ENCODE data around the gene EIF1B.

The EIF1B gene

GRCh38 chr3:40321818-40322217 lies 12.3 kb downstream of the EIF1B start:
- Mint-ChIP-seq H3K4me3 (no peak overlapping the region), H3K27ac (no peak overlapping the region), H3K27me3 (no peaks in the 10 kb centered on the region), H3K36me3 (ENCODE audit: low read depth) (no peaks in the 10 kb centered on the region), H3K4me1 (no peaks in the 10 kb centered on the region), H3K9me3 (no peaks in the 10 kb centered on the region)
- DNase-seq (no peak), ATAC-seq (peak; percentile 65)

GRCh38 chr3:40323946-40324345 lies 14.4 kb downstream of the EIF1B start:
- DNase-seq (no peak), ATAC-seq (no peak)
- no peak overlapping the region for H3K27ac Mint-ChIP-seq
- H3K27me3 Mint-ChIP-seq, result no peaks in the 10 kb centered on the region
- no peaks in the 10 kb centered on the region for H3K9me3 Mint-ChIP-seq
- H3K36me3 Mint-ChIP-seq (ENCODE audit: low read depth), result no peaks in the 10 kb centered on the region
- peaks cover 3% of the 10 kb centered on the region for H3K4me1 Mint-ChIP-seq
- no peak overlapping the region for H3K4me3 Mint-ChIP-seq

DNA sequence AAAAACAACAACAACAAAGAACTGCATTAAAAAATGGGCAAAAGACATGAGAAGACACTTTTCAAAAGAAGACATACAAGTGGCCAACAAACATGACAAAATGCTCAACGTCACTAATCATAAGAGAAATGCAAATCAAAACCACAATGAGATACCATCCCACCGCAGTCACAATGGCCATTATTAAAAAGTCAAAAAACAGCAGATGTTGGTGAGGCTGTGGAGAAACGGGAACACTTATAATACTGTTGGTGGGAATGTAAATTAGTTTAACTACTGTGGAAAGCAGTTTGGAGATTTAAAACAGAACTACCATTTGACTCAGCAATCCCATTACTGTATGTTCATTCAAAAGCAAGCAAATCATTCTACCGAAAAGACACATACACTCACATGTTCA lies 15.1 kb downstream of the EIF1B start:
- ATAC-seq, result no peak
- Mint-ChIP-seq H3K27ac (no peak overlapping the region), H3K36me3 (ENCODE audit: low read depth) (no peaks in the 10 kb centered on the region), H3K9me3 (no peaks in the 10 kb centered on the region), H3K4me1 (peaks cover 3% of the 10 kb centered on the region), H3K4me3 (no peak overlapping the region), H3K27me3 (no peaks in the 10 kb centered on the region)
- DNase-seq, result no peak

- no peaks in the 10 kb centered on the region for H3K36me3 Mint-ChIP-seq (ENCODE audit: low read depth)
- no peak overlapping the region for H3K4me3 Mint-ChIP-seq
- ATAC-seq, result no peak
- H3K4me1 Mint-ChIP-seq, result peaks cover 3% of the 10 kb centered on the region
- no peaks in the 10 kb centered on the region for H3K9me3 Mint-ChIP-seq
- H3K27ac Mint-ChIP-seq, result no peak overlapping the region
- no peak for DNase-seq
- H3K27me3 Mint-ChIP-seq, result no peaks in the 10 kb centered on the region
Observed at GRCh38 chr3:40325465-40325864, 16.0 kb downstream of the EIF1B start.

DNA sequence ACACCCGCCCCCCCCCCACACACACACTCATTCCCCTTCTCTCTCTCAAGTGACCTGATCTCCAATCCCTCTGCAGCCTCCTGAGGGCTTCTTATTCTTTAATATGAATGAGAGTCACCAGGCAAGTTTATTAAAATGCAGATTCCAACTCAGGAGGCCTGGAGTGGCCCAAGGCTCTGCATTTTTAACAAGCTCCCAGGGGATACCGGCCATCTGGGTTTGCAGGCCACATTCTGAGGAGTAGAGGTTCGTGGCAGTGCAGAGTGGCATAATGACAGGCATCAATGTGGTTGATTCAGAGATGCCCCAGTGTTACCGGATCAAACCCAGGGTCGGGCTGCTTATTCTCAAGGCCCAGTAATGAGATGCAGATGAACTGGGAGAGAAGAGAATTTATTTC lies 18.9 kb downstream of the EIF1B start:
- Mint-ChIP-seq H3K27ac (no peak overlapping the region), H3K36me3 (ENCODE audit: low read depth) (no peaks in the 10 kb centered on the region), H3K4me3 (no peak overlapping the region), H3K4me1 (peaks cover 3% of the 10 kb centered on the region), H3K9me3 (no peaks in the 10 kb centered on the region), H3K27me3 (no peaks in the 10 kb centered on the region)
- ATAC-seq (no peak), DNase-seq (no peak)

GRCh38 chr3:40329071-40329470 lies 19.6 kb downstream of the EIF1B start:
- Mint-ChIP-seq H3K27me3 (no peaks in the 10 kb centered on the region), H3K4me1 (peaks cover 3% of the 10 kb centered on the region), H3K4me3 (no peak overlapping the region), H3K9me3 (no peaks in the 10 kb centered on the region), H3K36me3 (ENCODE audit: low read depth) (no peaks in the 10 kb centered on the region), H3K27ac (no peak overlapping the region)
- ATAC-seq (no peak), DNase-seq (no peak)

- DNase-seq (no peak), ATAC-seq (no peak)
- Mint-ChIP-seq H3K27ac (no peak overlapping the region), H3K4me1 (peaks cover 18% of the 10 kb centered on the region), H3K27me3 (no peaks in the 10 kb centered on the region), H3K36me3 (ENCODE audit: low read depth) (no peaks in the 10 kb centered on the region), H3K9me3 (no peaks in the 10 kb centered on the region), H3K4me3 (no peak overlapping the region)
Observed at GRCh38 chr3:40332684-40333083, 23.2 kb downstream of the EIF1B start.

DNA sequence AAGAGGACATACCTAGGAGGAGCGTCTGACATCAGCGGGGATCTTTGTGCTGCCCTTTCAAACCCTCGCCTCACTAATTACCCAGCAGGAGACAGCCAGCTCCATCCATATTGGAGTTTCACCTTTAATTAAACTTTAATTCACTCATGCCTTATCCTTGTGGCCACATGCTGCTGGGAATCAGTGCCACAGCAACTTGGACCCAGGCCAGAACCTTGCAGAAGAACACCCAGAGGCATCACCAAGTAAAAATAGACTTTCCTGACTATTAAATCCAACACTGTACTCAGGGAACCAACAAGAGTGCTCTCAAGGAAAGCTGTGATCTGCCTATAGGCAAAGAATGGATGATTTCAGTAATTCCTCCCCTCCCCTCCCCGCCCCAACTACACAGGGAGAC lies 23.9 kb downstream of the EIF1B start:
- no peak overlapping the region for H3K4me3 Mint-ChIP-seq
- no peaks in the 10 kb centered on the region for H3K27me3 Mint-ChIP-seq
- H3K9me3 Mint-ChIP-seq, result no peaks in the 10 kb centered on the region
- ATAC-seq (no peak), DNase-seq (no peak)
- H3K27ac Mint-ChIP-seq, result no peak overlapping the region
- no peaks in the 10 kb centered on the region for H3K36me3 Mint-ChIP-seq (ENCODE audit: low read depth)
- H3K4me1 Mint-ChIP-seq, result peaks cover 21% of the 10 kb centered on the region

GRCh38 chr3:40333852-40334251 lies 24.3 kb downstream of the EIF1B start:
- H3K9me3 Mint-ChIP-seq, result no peaks in the 10 kb centered on the region
- H3K27ac Mint-ChIP-seq, result no peak overlapping the region
- ATAC-seq (no peak), DNase-seq (no peak)
- peaks cover 23% of the 10 kb centered on the region for H3K4me1 Mint-ChIP-seq
- no peaks in the 10 kb centered on the region for H3K27me3 Mint-ChIP-seq
- no peak overlapping the region for H3K4me3 Mint-ChIP-seq
- H3K36me3 Mint-ChIP-seq (ENCODE audit: low read depth), result no peaks in the 10 kb centered on the region

DNA sequence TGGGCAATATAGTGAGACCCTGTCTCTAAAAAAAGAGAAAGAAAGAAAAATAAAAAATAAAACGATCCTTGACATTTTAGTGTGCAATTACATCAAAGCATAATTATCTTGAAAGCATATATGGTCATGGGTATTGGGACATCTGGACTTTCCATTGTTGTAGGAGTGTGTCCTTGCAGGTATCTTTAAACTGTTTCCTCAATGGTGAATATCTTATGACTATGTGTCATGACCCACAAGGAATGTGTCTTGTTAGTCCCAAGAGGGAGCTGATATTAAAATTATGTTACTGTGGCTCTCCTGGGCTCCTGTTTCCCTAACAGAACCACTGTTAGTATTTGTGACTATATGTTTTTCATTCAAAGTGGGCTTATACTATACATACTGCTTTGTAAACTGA lies 26.6 kb downstream of the EIF1B start:
- Mint-ChIP-seq H3K4me1 (peaks cover 23% of the 10 kb centered on the region), H3K4me3 (no peak overlapping the region), H3K27ac (no peak overlapping the region), H3K36me3 (ENCODE audit: low read depth) (no peaks in the 10 kb centered on the region), H3K9me3 (no peaks in the 10 kb centered on the region), H3K27me3 (peaks cover 3% of the 10 kb centered on the region)
- no peak for ATAC-seq
- no peak for DNase-seq

DNA sequence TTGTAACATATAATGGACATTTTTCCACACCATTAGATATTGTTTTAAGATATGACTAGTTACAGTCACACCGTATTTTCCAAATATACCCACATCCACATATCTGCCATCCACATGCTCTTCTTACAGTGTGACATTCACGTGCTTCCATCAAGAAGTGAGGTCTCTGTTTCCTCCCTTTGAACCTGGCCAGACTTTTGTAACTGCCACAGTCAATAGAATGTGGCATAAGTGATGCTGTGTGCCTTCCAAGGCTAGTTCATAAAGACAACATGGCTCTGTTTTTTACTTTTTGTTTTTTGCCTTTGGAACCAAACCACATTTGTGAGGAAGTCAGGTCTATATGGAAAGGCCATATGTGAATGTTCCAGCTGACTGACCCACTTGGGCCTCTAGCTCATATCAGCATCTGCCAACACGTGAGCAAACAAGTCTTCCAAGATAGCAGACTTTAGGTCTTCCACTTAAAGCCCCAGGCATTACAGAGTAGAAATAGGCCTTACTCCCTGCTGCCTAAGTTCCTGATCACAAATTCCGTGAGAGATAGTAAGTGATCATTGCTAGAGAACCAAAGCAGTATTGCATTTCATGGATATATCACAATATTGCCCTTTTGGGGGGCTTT lies 27.1 kb downstream of the EIF1B start:
- H3K9me3 Mint-ChIP-seq, result no peaks in the 10 kb centered on the region
- no peak overlapping the region for H3K4me3 Mint-ChIP-seq
- peaks cover 23% of the 10 kb centered on the region for H3K4me1 Mint-ChIP-seq
- DNase-seq (no peak), ATAC-seq (no peak)
- H3K27ac Mint-ChIP-seq, result peak overlapping the region; percentile 23
- H3K36me3 Mint-ChIP-seq (ENCODE audit: low read depth), result no peaks in the 10 kb centered on the region
- peaks cover 3% of the 10 kb centered on the region for H3K27me3 Mint-ChIP-seq

DNA sequence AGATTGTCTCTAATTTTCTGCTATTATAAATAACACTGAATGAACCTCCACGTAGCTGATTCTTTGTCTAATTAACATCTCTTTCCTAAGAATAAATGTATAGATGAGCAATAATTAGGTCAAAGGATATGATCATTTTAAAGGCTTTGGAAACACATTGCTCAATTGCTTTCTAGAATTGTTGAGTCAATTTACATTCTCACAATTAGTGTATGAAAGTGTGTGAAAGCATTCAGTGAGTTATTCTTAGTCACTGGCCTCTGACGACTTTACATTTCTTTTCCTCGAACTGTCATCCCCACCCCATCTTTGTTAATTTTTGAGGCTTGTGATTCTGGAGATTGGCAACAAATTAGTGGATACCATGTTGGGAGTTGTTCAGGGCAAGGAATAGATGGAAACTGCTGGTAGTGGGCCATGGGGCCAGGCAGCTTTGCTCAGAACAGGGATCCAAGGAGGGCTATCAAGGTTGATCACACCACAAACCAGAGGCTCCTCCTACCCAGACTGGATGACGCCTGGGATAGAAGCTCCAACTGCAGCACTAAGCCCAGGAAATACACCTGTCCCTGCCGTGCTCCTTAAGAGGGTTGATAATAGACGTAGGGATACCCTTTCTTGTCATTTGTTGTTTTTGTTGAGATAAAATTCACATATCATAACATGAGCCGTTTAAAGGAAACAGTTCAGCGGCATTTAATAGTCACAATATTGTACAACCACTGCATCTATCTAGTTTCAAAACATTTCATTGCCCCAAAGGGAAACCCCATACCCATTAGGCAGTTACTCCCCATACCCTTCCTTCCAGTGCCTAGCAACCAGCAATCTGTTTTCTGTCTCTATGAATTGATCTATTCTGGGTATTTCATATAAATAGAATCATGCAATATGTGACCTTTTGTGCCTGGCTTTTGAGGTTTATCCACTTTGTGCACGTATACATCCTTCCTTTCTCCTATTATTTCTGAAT lies 27.9 kb downstream of the EIF1B start:
- no peaks in the 10 kb centered on the region for H3K9me3 Mint-ChIP-seq
- DNase-seq (no peak), ATAC-seq (peak; percentile 72)
- peaks cover 23% of the 10 kb centered on the region for H3K4me1 Mint-ChIP-seq
- peak overlapping the region; percentile 15 for H3K4me3 Mint-ChIP-seq
- H3K27ac Mint-ChIP-seq, result peak overlapping the region; percentile 82
- peaks cover 3% of the 10 kb centered on the region for H3K27me3 Mint-ChIP-seq
- H3K36me3 Mint-ChIP-seq (ENCODE audit: low read depth), result no peaks in the 10 kb centered on the region

DNA sequence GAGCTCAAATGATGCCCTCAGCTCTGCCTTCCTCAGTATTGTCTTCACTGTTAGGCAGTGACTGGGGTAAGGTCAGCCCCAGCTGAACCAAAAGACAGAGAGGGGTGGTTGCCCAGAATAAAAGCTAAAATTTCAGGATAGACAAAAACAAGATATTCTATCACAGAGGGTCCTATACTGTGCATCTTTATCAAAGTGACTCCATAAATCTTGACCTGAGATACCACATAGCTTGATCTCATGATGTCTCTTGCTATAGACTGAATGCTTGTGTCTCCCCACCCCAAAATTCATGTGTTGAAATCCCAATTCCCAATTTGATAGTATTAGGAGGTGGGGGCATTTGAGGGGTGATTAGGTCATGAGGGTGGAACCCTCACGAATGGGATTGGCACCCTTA lies 30.4 kb downstream of the EIF1B start:
- H3K4me3 Mint-ChIP-seq, result no peak overlapping the region
- no peaks in the 10 kb centered on the region for H3K36me3 Mint-ChIP-seq (ENCODE audit: low read depth)
- no peak overlapping the region for H3K27ac Mint-ChIP-seq
- no peak for ATAC-seq
- H3K4me1 Mint-ChIP-seq, result peaks cover 23% of the 10 kb centered on the region
- DNase-seq, result no peak
- H3K9me3 Mint-ChIP-seq, result no peaks in the 10 kb centered on the region
- peaks cover 4% of the 10 kb centered on the region for H3K27me3 Mint-ChIP-seq

DNA sequence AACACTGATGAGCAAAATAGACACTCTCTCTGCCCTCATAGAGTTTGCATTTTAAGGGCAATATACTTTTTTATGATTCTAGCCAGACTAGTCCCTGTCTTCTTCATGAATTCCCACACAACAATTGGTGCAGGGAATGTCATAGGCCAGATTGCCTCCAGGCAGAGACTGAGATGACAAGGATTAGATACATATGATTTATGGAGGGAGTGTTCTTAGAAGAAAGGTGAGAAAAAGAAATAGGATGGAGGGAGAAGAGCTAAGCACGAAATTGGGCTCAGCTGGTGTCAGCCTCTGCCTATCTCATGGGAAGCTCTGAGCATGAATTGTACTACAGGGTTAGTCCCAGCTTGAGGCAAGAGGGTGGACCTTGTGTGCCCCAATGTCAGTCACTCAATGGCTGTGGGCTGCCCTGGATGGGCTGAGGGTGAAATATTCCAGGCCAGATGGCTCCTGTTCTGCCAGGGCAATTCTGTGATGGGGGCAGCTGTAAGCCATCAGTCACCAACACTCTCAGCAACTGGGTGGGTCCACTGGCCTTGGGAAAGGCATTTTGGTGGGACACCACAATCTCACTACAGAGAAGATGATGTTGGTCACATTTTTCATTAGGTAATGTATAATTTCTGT lies 31.1 kb downstream of the EIF1B start:
- no peak for DNase-seq
- H3K4me3 Mint-ChIP-seq, result no peak overlapping the region
- peaks cover 23% of the 10 kb centered on the region for H3K4me1 Mint-ChIP-seq
- ATAC-seq, result no peak
- peaks cover 4% of the 10 kb centered on the region for H3K27me3 Mint-ChIP-seq
- H3K27ac Mint-ChIP-seq, result no peak overlapping the region
- no peaks in the 10 kb centered on the region for H3K36me3 Mint-ChIP-seq (ENCODE audit: low read depth)
- no peaks in the 10 kb centered on the region for H3K9me3 Mint-ChIP-seq

GRCh38 chr3:40341671-40342070 lies 32.2 kb downstream of the EIF1B start:
- ATAC-seq, result no peak
- Mint-ChIP-seq H3K9me3 (no peaks in the 10 kb centered on the region), H3K27ac (no peak overlapping the region), H3K27me3 (peaks cover 4% of the 10 kb centered on the region), H3K36me3 (ENCODE audit: low read depth) (no peaks in the 10 kb centered on the region), H3K4me3 (no peak overlapping the region), H3K4me1 (peaks cover 15% of the 10 kb centered on the region)
- no peak for DNase-seq
